PC-3 (cell line): ENCODE measurements around the gene NEAT1. TPM values are rescaled to one million over a fixed set of nuclear protein-coding genes. Genes with fewer than 3 reads are reported as not detected.

Experiments used
- ATAC-seq: fragments of 200-7000 bp; cut with Tn5 transposase; 2 replicates; pipeline ENCODE4 v1.9.1; 2020; ENCODE audit warnings: mild to moderate bottlenecking, moderate library complexity
- BruUV-seq: library from RNA; stranded (reverse); fragments of 400-500 nt; replicated peaks from 2 replicates; lab custom pipeline; 2021; lab: Mats Ljungman, UMichigan
- CTCF ChIA-PET: fragments of 300-600 bp; sonication (Branson Sonifier 250); formaldehyde crosslinking; loops from one replicate; lab custom pipeline; 2022; ENCODE audit warnings: antibody characterized with exemption; lab: Charles Lee
- POLR2A ChIA-PET: fragments of 300-600 bp; sonication (Branson Sonifier 250); formaldehyde crosslinking; loops from one replicate; lab custom pipeline; 2022; ENCODE audit warnings: antibody characterized with exemption; ENCODE audit not compliant: unreplicated experiment; lab: Charles Lee
- DNase-seq: peaks from one replicate; pipeline ENCODE4 v3.0.0-alpha.2; 2015
- H2AFZ ChIP-seq: fragments of 300-600 bp; sonication (generic); 2 replicates; pipeline ENCODE4 v1.6.0; 2016; ENCODE audit warnings: antibody characterized with exemption, low read length
- H3F3A ChIP-seq: fragments of 300-600 bp; sonication (generic); one replicate; pipeline ENCODE4 v1.6.0; 2017; ENCODE audit warnings: antibody characterized with exemption, low read length, control low read depth, mild to moderate bottlenecking; ENCODE audit not compliant: unreplicated experiment
- H3K27ac ChIP-seq: fragments of 300-600 bp; sonication (generic); 2 replicates; pipeline ENCODE4 v1.5.1; 2016; ENCODE audit warnings: mild to moderate bottlenecking, low read length
- H3K27me3 ChIP-seq: fragments of 300-600 bp; sonication (generic); 2 replicates; pipeline ENCODE4 v1.6.1; 2016; ENCODE audit warnings: low read length, mixed read lengths
- H3K36me3 ChIP-seq: fragments of 300-600 bp; sonication (generic); 2 replicates; pipeline ENCODE4 v1.6.1; 2016; ENCODE audit warnings: low read depth, mixed run types, low read length, mixed read lengths
- H3K4me1 ChIP-seq: fragments of 300-600 bp; sonication (generic); 2 replicates; pipeline ENCODE4 v1.5.1; 2016; ENCODE audit warnings: low read length; ENCODE audit not compliant: insufficient read depth
- H3K4me2 ChIP-seq: fragments of 300-600 bp; sonication (generic); 2 replicates; pipeline ENCODE4 v1.6.0; 2016; ENCODE audit warnings: low read length
- H3K4me3 ChIP-seq: fragments of 300-600 bp; sonication (generic); 2 replicates; pipeline ENCODE4 v1.5.1; 2016; ENCODE audit warnings: mild to moderate bottlenecking, low read length, mixed read lengths
- H3K79me2 ChIP-seq: fragments of 300-600 bp; sonication (generic); 2 replicates; pipeline ENCODE4 v1.6.1; 2017; ENCODE audit warnings: low read length, mixed read lengths
- H3K9ac ChIP-seq: fragments of 300-600 bp; sonication (generic); 2 replicates; pipeline ENCODE4 v1.6.0; 2016; ENCODE audit warnings: mild to moderate bottlenecking, low read length
- H3K9me2 ChIP-seq: fragments of 300-600 bp; sonication (generic); replicated peaks from 2 replicates; pipeline ENCODE4 v1.6.1; 2016; ENCODE audit warnings: mixed run types, low read length, mixed read lengths
- H3K9me3 ChIP-seq: fragments of 300-600 bp; sonication (generic); 2 replicates; pipeline ENCODE4 v1.6.1; 2016; ENCODE audit warnings: low read length, mixed read lengths
- H4K20me1 ChIP-seq: fragments of 300-600 bp; sonication (generic); 2 replicates; pipeline ENCODE4 v1.6.1; 2016; ENCODE audit warnings: low read length, mixed read lengths
- CTCF ChIP-seq: fragments of 300-600 bp; sonication (generic); conservative IDR thresholded peaks from 2 replicates; pipeline ENCODE4 v1.5.1; 2017; ENCODE audit warnings: antibody characterized with exemption, low read depth, mild to moderate bottlenecking, low read length
- EZH2 ChIP-seq: fragments of 300-600 bp; sonication (generic); IDR thresholded peaks from one replicate; pipeline ENCODE4 v1.6.1; 2017; ENCODE audit warnings: antibody characterized with exemption, mild to moderate bottlenecking, low read length; ENCODE audit not compliant: unreplicated experiment
- EZH2phosphoT487 ChIP-seq: fragments of 300-600 bp; sonication (generic); IDR thresholded peaks from 2 replicates; pipeline ENCODE4 v1.6.1; 2018; ENCODE audit warnings: mild to moderate bottlenecking, antibody characterized with exemption, low read length, borderline replicate concordance
- intact Hi-C: fragments of 100-400 bp; cut with micrococcal nuclease; formaldehyde crosslinking; loops from 2 replicates; pipeline ENCODE4 v1.9.0; 2023
- total RNA-seq: library from RNA; depleted of rRNA; stranded (reverse); fragments of >200 nt; gene quantifications from 2 replicates; pipeline ENCODE4 v1.2.3, GENCODE V29; 2014

NEAT1 gene
- total RNA-seq, 1 experiment from 2014 or later: 47.9 TPM

GRCh38 chr11:65432686-65433582 is 10.3 kb downstream of the NEAT1 start:
- peaks cover 40% of the 10 kb centered on the region for H4K20me1 ChIP-seq
- no peak overlapping the region for H2AFZ ChIP-seq
- H3K9me3 ChIP-seq: no peaks in the 10 kb centered on the region
- no peaks in the 10 kb centered on the region for H3K27me3 ChIP-seq
- DNase-seq: peak; percentile 62
- no TSS peak for BruUV-seq
- no peak overlapping the region for H3K9ac ChIP-seq
- peaks cover 30% of the 10 kb centered on the region for H3K36me3 ChIP-seq
- POLR2A ChIA-PET: interaction anchor here (0.6 kb wide), 3 partner anchors 12 to 40 kb away, joined by 5 read pairs; no protein-coding TSS in a partner anchor
- H3K9me2 ChIP-seq: no peaks in the 10 kb centered on the region
- no peak overlapping the region for H3K27ac ChIP-seq
- H3F3A ChIP-seq: peaks cover 64% of the 10 kb centered on the region
- no peak overlapping the region for H3K4me2 ChIP-seq
- H3K79me2 ChIP-seq: peaks cover 63% of the 10 kb centered on the region
- no peak overlapping the region for H3K4me3 ChIP-seq
- CTCF ChIA-PET: interaction anchor here (0.6 to 1.0 kb wide), 4 partner anchors 14 to 78 kb away, joined by 3 to 6 read pairs (median 4); no protein-coding TSS in a partner anchor
- intact Hi-C loops: loop anchor here (1.0 to 5.0 kb wide), 2 partner anchors 17 to 74 kb away; no protein-coding TSS in a partner anchor
- ATAC-seq: no peak
- H3K4me1 ChIP-seq: peaks cover 4% of the 10 kb centered on the region; the same call in 1 of the 2 replicates
- TF ChIP-seq CTCF (peak; percentile 62), EZH2phosphoT487 (no peak)

DNA sequence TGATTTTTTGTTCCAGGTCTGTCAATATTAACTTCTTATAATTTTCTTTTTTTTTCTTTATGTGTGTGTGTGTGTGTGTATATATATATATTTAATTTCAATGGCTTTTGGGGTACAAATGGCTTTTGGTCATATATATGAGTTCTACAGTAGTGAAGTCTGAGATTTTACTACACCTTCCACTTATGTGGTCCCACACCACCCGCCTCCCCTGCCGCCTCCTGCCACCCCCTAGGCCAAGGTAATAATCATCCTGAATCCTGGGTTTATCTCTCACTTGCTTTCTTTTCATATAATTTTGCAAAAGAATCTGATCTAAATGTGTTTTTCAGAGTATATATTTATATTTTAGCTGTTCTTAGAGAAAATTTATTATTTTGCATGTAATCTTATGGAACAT is 11.1 kb downstream of the NEAT1 start:
- peaks cover 62% of the 10 kb centered on the region for H3F3A ChIP-seq
- DNase-seq (no peak), ATAC-seq (no peak)
- peaks cover 34% of the 10 kb centered on the region for H4K20me1 ChIP-seq
- H3K9me2 ChIP-seq: no peaks in the 10 kb centered on the region
- CTCF ChIA-PET: no interaction called here
- H3K9ac ChIP-seq: no peak overlapping the region
- H3K27me3 ChIP-seq: no peaks in the 10 kb centered on the region
- no peak overlapping the region for H3K4me3 ChIP-seq
- H3K4me1 ChIP-seq: peaks cover 4% of the 10 kb centered on the region; the same call in 1 of the 2 replicates
- H3K9me3 ChIP-seq: no peaks in the 10 kb centered on the region
- BruUV-seq: no TSS peak
- H3K79me2 ChIP-seq: peaks cover 59% of the 10 kb centered on the region
- POLR2A ChIA-PET: no interaction called here
- TF ChIP-seq EZH2phosphoT487: no peak
- no peak for TF ChIP-seq CTCF
- no peak for TF ChIP-seq EZH2
- peaks cover 30% of the 10 kb centered on the region for H3K36me3 ChIP-seq
- H2AFZ ChIP-seq: no peak overlapping the region
- intact Hi-C loops: loop anchor here (1.0 to 5.0 kb wide), 2 partner anchors 17 to 74 kb away; no protein-coding TSS in a partner anchor
- H3K4me2 ChIP-seq: no peak overlapping the region
- H3K27ac ChIP-seq: no peak overlapping the region
